ENCODE data around the gene ASH1L.
"Not testable (repeated sequence)": the region's sequence is repeated elsewhere in the genome, so short reads cannot be mapped to it uniquely, and the experiment has no call there.

ASH1L gene

GRCh38 chr1:155301342-155301841, 261.2 kb downstream of the ASH1L start, which contains the start of gene PKLR:
PKLR (minus strand) TSS chr1:155301438; CDS start chr1:155301395, 43 bp downstream.
- DNase-seq: no peak

- DNase-seq: no peak
Measured at GRCh38 chr1:155300553-155301329, 261.9 kb downstream of the ASH1L start.

- no peak for DNase-seq
Measured at GRCh38 chr1:155300024-155300423, 262.6 kb downstream of the ASH1L start.

GRCh38 chr1:155297384-155297783, 265.2 kb downstream of the ASH1L start:
- no peak for DNase-seq

GRCh38 chr1:155296661-155297060, 265.9 kb downstream of the ASH1L start:
- DNase-seq: no peak

- no peak for DNase-seq
Measured at GRCh38 chr1:155295942-155296267, 266.7 kb downstream of the ASH1L start.

- no peak for DNase-seq
Measured at GRCh38 chr1:155295183-155295941, 267.2 kb downstream of the ASH1L start.

DNA sequence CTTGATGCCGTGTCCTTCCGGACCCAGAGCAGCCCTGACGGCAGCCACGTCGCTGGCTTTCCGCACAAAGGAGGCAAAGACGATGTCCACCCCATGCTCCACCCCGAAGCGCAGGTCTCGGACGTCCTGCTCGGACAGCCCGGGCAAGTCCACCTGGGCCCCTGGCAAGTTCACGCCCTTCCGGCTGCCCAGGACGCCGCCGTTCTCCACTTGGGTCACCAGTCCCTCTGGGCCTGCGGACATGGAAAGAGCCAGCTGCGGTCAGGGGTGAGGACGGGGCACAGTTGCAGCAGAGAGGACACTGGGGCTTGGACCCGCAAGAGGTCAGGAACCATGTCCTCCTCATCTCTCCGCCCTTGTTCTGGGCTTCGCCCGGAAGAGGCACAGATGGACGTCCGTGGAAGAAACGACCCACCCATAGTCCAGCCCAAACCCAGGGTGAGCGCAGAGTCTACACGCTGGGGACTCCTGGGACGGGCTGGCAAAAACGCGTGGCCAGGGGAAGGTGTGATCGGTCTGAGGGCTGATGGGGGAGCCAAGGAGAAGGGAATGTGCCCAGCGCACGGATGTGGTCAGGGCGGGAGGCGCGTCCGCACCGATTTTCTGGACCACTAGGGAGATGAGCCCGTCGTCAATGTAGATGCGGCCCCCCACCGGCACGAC, 268.0 kb downstream of the ASH1L start:
- no peak for DNase-seq

DNA sequence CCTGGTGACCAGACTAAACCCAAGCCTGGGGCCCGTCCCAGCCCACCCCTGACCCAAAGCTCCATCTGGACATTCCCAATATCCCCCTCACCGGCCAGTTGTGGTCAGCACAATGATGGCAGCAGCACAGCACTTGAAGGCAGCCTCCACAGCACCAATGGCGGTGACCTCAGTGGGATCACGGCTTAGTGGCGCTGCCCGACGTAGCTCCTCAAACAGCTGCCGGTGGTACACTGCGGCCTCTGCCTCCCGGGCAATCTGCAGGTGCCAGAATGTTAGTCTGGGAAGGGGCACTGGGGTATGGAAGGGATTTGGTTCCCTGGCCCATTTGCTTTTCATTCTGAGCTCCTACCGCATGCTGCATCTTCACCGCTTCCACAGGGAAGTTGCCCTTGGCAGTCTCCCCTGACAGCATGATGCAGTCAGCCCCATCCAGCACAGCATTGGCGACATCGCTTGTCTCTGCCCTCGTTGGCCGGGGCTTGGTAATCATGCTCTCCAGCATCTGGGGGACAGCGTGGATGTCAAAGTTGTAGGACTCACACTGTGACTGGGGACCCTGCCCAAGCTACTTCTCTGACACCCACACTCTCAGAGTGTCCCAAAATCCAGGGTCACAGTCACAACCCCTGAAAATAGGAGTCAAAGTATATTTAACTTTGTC, 269.4 kb downstream of the ASH1L start:
- DNase-seq: no peak

GRCh38 chr1:155291006-155291405, 271.6 kb downstream of the ASH1L start:
- DNase-seq: not testable (repeated sequence)

DNA sequence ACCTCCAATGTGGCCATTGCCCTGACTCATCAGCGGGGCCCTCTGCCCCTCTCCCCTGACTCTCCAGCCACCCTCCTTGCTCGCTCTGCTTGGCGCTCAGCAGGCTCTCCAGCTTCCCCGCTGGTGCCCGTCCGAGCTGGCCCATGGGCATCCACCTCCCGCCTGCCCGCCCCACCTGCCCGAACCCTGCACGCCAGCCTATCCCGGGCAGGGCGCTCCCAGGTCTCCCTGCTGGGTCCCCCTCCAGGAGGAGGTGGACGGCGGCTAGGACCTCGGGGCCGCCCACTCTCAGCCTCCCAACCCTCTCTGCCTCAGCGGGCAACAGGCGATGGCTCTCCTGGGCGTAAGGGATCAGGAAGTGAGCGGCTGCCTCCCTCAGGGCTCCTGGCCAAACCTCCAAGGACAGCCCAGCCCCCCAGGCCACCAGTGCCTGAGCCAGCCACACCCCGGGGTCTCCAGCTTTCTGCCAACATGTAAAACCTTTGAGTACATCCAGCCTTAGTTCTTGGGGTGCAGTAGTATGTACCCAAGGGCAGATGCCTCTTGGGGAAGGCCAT, 274.5 kb downstream of the ASH1L start:
- DNase-seq: no peak

DNA sequence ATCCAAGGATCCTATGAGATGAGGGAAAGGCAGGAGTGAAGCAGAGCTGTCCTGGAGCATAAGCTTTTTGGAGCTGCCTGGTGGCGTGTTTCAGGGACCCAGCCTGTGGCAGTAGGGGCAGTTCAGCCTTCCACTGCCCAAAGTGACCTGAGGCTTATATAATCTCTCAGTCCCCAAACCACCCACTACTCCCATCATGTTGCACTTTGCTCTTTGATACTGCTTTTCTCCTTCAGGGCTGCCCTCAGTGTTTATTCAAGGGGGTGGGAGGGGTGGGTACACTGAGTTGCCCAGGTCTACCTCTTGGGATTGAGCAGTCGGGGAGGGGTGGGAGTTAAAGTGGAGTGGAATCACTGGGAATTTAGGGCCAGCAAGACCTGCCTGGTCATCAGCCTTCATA, 276.1 kb downstream of the ASH1L start:
- DNase-seq: no peak

DNA sequence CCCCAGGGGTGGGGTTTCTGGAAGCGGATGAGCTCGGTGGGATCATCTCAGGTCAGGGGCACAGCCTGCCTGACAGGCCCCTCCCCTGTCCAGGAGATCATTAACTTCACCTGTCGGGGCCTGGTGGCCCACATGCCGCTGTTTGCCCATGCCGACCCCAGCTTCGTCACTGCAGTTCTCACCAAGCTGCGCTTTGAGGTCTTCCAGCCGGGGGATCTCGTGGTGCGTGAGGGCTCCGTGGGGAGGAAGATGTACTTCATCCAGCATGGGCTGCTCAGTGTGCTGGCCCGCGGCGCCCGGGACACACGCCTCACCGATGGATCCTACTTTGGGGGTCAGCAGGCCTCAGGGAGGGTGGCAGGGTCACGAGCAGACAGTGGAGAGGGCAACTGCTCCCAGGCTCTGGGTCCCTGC, 277.0 kb downstream of the ASH1L start:
- no peak for DNase-seq

All from EL (cell line).